Neural cell (in vitro differentiated cells): ENCODE results near the gene SLC6A19. TPM values are rescaled to one million over a fixed set of nuclear protein-coding genes. Genes with fewer than 3 reads are reported as not detected.

Experiments
- H2AFZ ChIP-seq: fragments of 200-600, 300-800 bp; sonication (generic), shearing (Covaris generic); 2 replicates; pipeline ENCODE4 v1.6.0; 2014; ENCODE audit warnings: low read depth, mild to moderate bottlenecking, antibody characterized with exemption, low read length, moderate library complexity
- H3F3A ChIP-seq: fragments of 200-600 bp; shearing (Covaris generic); 2 replicates; pipeline ENCODE4 v1.6.1; 2016; ENCODE audit warnings: mild to moderate bottlenecking, moderate library complexity, mixed read lengths, antibody characterized with exemption, low read length; ENCODE audit not compliant: insufficient read depth, poor library complexity, severe bottlenecking
- H3K27ac ChIP-seq: fragments of 200-600, 300-800 bp; sonication (generic), shearing (Covaris generic); 2 replicates; pipeline ENCODE4 v1.5.1; 2014; ENCODE audit warnings: mild to moderate bottlenecking, low read length, moderate library complexity
- H3K27me3 ChIP-seq: fragments of 300-800, 200-600 bp; sonication (generic), shearing (Covaris generic); 2 replicates; pipeline ENCODE4 v1.6.0; 2014; ENCODE audit warnings: mild to moderate bottlenecking, low read depth, low read length, moderate library complexity; ENCODE audit not compliant: insufficient read depth
- H3K36me3 ChIP-seq: fragments of 300-800, 200-600 bp; sonication (generic), shearing (Covaris generic); 2 replicates; pipeline ENCODE4 v1.5.1; 2014; ENCODE audit warnings: mild to moderate bottlenecking, antibody characterized with exemption, low read length, moderate library complexity; ENCODE audit not compliant: insufficient read depth
- H3K4me2 ChIP-seq: fragments of 300-800, 200-600 bp; sonication (generic), shearing (Covaris generic); 2 replicates; pipeline ENCODE4 v1.6.0; 2014; ENCODE audit warnings: mild to moderate bottlenecking, low read length
- H3K4me3 ChIP-seq: fragments of 300-800, 200-600 bp; sonication (generic), shearing (Covaris generic); 2 replicates; pipeline ENCODE4 v1.5.1; 2014; ENCODE audit warnings: mild to moderate bottlenecking, low read length, moderate library complexity
- H3K79me2 ChIP-seq: fragments of 200-600 bp; shearing (Covaris generic); replicated peaks from 2 replicates; pipeline ENCODE4 v1.6.0; 2014; ENCODE audit warnings: mild to moderate bottlenecking, low read length, moderate library complexity; ENCODE audit not compliant: insufficient read depth
- H3K9ac ChIP-seq: fragments of 300-800, 200-600 bp; sonication (generic), shearing (Covaris generic); 2 replicates; pipeline ENCODE4 v1.6.1; 2016; ENCODE audit warnings: mild to moderate bottlenecking, low read length, mixed read lengths
- H3K9me2 ChIP-seq: fragments of 200-600 bp; shearing (Covaris generic); 2 replicates; pipeline ENCODE4 v1.6.1; 2016; ENCODE audit warnings: mild to moderate bottlenecking, low read length, mixed read lengths; ENCODE audit not compliant: insufficient read depth
- H3K9me3 ChIP-seq: fragments of 200-600, 300-800 bp; sonication (generic), shearing (Covaris generic); 2 replicates; pipeline ENCODE4 v1.6.1; 2016; ENCODE audit warnings: mild to moderate bottlenecking, mixed run types, low read length, moderate library complexity, mixed read lengths
- H4K20me1 ChIP-seq: fragments of 200-600 bp; shearing (Covaris generic); 2 replicates; pipeline ENCODE4 v1.6.1; 2016; ENCODE audit warnings: mild to moderate bottlenecking, mixed run types; ENCODE audit not compliant: insufficient read depth
- EP300 ChIP-seq: fragments of 450-650 bp; conservative IDR thresholded peaks from 2 replicates; pipeline ENCODE4 v1.6.1; 2014; ENCODE audit warnings: antibody characterized with exemption, mild to moderate bottlenecking, moderate library complexity; ENCODE audit not compliant: poor library complexity, severe bottlenecking
- EZH2 ChIP-seq: fragments of 200-600, 300-800 bp; shearing (Covaris generic), sonication (generic); IDR thresholded peaks from 2 replicates; pipeline ENCODE4 v1.6.1; 2014; ENCODE audit warnings: antibody characterized with exemption, low read length, borderline replicate concordance, mild to moderate bottlenecking; ENCODE audit not compliant: insufficient read depth, poor library complexity, severe bottlenecking
- MXI1 ChIP-seq: fragments of 450-650 bp; conservative IDR thresholded peaks from 2 replicates; pipeline ENCODE4 v1.6.1; 2014; ENCODE audit warnings: antibody characterized with exemption, mild to moderate bottlenecking; ENCODE audit not compliant: poor library complexity, severe bottlenecking
- POLR2AphosphoS5 ChIP-seq: IDR thresholded peaks from 2 replicates; pipeline ENCODE4 v1.6.1; 2012
- RAD21 ChIP-seq: fragments of 450-650 bp; conservative IDR thresholded peaks from 2 replicates; pipeline ENCODE4 v1.6.1; 2014; ENCODE audit warnings: antibody characterized with exemption, mild to moderate bottlenecking, moderate library complexity
- SMC3 ChIP-seq: fragments of 450-650 bp; conservative IDR thresholded peaks from 2 replicates; pipeline ENCODE4 v1.6.1; 2014; ENCODE audit warnings: antibody characterized with exemption, mild to moderate bottlenecking, moderate library complexity; ENCODE audit not compliant: poor library complexity
- TAF1 ChIP-seq: IDR thresholded peaks from 2 replicates; pipeline ENCODE4 v1.6.1; 2012; ENCODE audit warnings: low read depth
- polyA plus RNA-seq: library from polyadenylated mRNA; depleted of rRNA; stranded (reverse); fragments of >200 nt; gene quantifications from 2 replicates; pipeline ENCODE4 v1.2.3, GENCODE V29; 2014
- TF ChIP-seq, protein P1 (sequence below): fragments of 450-650 bp; IDR thresholded peaks from 2 replicates; pipeline ENCODE4 v1.5.1; 2014; ENCODE audit warnings: antibody characterized with exemption, mild to moderate bottlenecking, moderate library complexity; ENCODE audit not compliant: poor library complexity, severe bottlenecking
- TF ChIP-seq, protein P2 (sequence below): IDR thresholded peaks from 2 replicates; pipeline ENCODE4 v1.6.1; 2012; ENCODE audit warnings: borderline replicate concordance

The SLC6A19 gene
- polyA plus RNA-seq, 1 donor from 2014 or later = not detected

DNA sequence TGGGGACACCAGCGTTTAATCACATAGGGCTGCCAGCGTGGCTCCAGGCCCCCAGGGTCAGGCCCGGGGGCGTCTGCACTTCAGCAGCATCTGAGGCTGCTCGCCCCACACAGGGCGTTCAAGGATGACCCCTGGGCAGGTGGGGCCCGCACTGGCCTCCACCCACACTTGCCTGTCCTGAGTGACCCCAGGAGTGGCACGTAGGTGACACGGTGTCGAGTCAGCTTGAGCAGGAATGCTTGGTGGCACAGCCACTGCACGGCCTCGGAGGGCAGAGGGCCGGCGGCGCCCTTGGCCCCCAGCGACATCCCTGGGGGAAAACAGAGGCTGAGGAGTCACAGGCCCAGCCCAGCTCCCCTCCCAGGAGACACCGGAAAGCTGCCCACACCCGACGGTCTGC is 52.8 kb downstream of the SLC6A19 start:
- Histone ChIP-seq H3K79me2 (no peaks in the 10 kb centered on the region), H3K9me3 (no peaks in the 10 kb centered on the region), H3K9me2 (no peaks in the 10 kb centered on the region), H3K9ac (no peak overlapping the region), H3K4me2 (no peak overlapping the region), H3K27me3 (no peaks in the 10 kb centered on the region), H3F3A (no peaks in the 10 kb centered on the region), H3K36me3 (no peaks in the 10 kb centered on the region), H4K20me1 (no peaks in the 10 kb centered on the region), H3K4me3 (no peak overlapping the region), H3K27ac (no peak overlapping the region), H2AFZ (no peak overlapping the region)
- TF ChIP-seq RAD21 (no peak), EZH2 (no peak), SMC3 (no peak), MXI1 (no peak), TAF1 (no peak), EP300 (no peak), POLR2AphosphoS5 (no peak)
- TF ChIP-seq, protein P1, sequence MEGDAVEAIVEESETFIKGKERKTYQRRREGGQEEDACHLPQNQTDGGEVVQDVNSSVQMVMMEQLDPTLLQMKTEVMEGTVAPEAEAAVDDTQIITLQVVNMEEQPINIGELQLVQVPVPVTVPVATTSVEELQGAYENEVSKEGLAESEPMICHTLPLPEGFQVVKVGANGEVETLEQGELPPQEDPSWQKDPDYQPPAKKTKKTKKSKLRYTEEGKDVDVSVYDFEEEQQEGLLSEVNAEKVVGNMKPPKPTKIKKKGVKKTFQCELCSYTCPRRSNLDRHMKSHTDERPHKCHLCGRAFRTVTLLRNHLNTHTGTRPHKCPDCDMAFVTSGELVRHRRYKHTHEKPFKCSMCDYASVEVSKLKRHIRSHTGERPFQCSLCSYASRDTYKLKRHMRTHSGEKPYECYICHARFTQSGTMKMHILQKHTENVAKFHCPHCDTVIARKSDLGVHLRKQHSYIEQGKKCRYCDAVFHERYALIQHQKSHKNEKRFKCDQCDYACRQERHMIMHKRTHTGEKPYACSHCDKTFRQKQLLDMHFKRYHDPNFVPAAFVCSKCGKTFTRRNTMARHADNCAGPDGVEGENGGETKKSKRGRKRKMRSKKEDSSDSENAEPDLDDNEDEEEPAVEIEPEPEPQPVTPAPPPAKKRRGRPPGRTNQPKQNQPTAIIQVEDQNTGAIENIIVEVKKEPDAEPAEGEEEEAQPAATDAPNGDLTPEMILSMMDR = no peak
- TF ChIP-seq, protein P2, sequence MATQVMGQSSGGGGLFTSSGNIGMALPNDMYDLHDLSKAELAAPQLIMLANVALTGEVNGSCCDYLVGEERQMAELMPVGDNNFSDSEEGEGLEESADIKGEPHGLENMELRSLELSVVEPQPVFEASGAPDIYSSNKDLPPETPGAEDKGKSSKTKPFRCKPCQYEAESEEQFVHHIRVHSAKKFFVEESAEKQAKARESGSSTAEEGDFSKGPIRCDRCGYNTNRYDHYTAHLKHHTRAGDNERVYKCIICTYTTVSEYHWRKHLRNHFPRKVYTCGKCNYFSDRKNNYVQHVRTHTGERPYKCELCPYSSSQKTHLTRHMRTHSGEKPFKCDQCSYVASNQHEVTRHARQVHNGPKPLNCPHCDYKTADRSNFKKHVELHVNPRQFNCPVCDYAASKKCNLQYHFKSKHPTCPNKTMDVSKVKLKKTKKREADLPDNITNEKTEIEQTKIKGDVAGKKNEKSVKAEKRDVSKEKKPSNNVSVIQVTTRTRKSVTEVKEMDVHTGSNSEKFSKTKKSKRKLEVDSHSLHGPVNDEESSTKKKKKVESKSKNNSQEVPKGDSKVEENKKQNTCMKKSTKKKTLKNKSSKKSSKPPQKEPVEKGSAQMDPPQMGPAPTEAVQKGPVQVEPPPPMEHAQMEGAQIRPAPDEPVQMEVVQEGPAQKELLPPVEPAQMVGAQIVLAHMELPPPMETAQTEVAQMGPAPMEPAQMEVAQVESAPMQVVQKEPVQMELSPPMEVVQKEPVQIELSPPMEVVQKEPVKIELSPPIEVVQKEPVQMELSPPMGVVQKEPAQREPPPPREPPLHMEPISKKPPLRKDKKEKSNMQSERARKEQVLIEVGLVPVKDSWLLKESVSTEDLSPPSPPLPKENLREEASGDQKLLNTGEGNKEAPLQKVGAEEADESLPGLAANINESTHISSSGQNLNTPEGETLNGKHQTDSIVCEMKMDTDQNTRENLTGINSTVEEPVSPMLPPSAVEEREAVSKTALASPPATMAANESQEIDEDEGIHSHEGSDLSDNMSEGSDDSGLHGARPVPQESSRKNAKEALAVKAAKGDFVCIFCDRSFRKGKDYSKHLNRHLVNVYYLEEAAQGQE = no peak

DNA sequence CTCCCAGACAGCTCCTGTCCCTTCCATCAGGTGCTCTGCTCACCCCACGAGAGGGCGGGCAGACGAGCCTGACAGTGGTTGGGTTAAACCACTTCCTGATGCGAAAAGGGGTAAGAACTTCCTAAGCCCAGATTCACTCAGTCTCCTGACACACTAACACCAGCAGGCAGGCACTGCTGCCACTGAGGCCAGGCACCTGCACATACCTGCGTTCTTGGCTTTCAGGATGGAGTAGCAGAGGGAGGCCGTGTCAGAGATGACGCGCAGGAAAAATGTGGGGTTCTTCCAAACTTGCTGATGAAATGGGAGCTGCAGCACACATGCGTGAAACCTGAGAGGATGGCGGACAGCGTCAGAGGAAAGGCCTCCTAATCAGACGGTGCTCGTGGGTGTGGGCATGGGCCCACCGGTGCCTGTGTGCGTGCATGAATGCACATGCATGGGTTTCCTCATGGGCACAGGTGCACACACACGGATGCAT is 53.7 kb downstream of the SLC6A19 start:
- no peaks in the 10 kb centered on the region for H3K36me3 ChIP-seq
- H2AFZ ChIP-seq = no peak overlapping the region
- H3K4me2 ChIP-seq = no peak overlapping the region
- H3F3A ChIP-seq = no peaks in the 10 kb centered on the region
- H3K4me3 ChIP-seq = no peak overlapping the region
- H3K9me3 ChIP-seq = no peaks in the 10 kb centered on the region
- no peaks in the 10 kb centered on the region for H4K20me1 ChIP-seq
- no peaks in the 10 kb centered on the region for H3K27me3 ChIP-seq
- TF ChIP-seq EP300 = no peak
- TF ChIP-seq, protein P2 = no peak
- TF ChIP-seq POLR2AphosphoS5 = no peak
- no peak for TF ChIP-seq SMC3
- TF ChIP-seq TAF1 = no peak
- no peak for TF ChIP-seq EZH2
- no peaks in the 10 kb centered on the region for H3K79me2 ChIP-seq
- H3K9ac ChIP-seq = no peak overlapping the region
- H3K27ac ChIP-seq = no peak overlapping the region
- H3K9me2 ChIP-seq = no peaks in the 10 kb centered on the region
